HEK293 (cell line): Measurements from ENCODE around the gene NUDT8.

ENCODE experiments used
- CTCF ChIA-PET: fragments of 350-600 bp; formaldehyde crosslinking; extraction: SDS; loops from one replicate; lab custom pipeline; 2021; ENCODE audit warnings: antibody characterized with exemption; lab: Yijun Ruan, JAX
- POLR2A ChIA-PET: fragments of 300-600 bp; formaldehyde crosslinking; extraction: SDS; loops from one replicate; lab custom pipeline; 2020; ENCODE audit warnings: antibody characterized with exemption, inconsistent platforms; lab: Yijun Ruan, JAX
- H3K27ac ChIP-seq: fragments of 200-500 bp; sonication (Bioruptor generic); 2 replicates; pipeline ENCODE4 v1.5.1; 2014; ENCODE audit warnings: low read depth, low read length, control low read depth, inconsistent platforms; ENCODE audit errors: extremely low read depth
- H3K36me3 ChIP-seq, 2 experiments: fragments of 200-500 bp in 1 of 2; sonication (Bioruptor generic) in 1 of 2; 1 replicate in 1 of 2; 2 replicates in 1 of 2; pipeline ENCODE4 v1.5.1; 2014 to 2017; ENCODE audit warnings: inconsistent platforms in 2 of 2, low read length in 2 of 2; ENCODE audit not compliant: control insufficient read depth in 2 of 2, insufficient read depth in 1 of 2
- H3K4me1 ChIP-seq: fragments of 200-500 bp; sonication (Bioruptor generic); 2 replicates; pipeline ENCODE4 v1.5.1; 2014; ENCODE audit warnings: mild to moderate bottlenecking, low read length, inconsistent platforms; ENCODE audit not compliant: control insufficient read depth, insufficient read depth
- H3K4me3 ChIP-seq: 2 replicates; pipeline ENCODE4 v1.5.1; 2011; ENCODE audit warnings: low read depth, mild to moderate bottlenecking, control low read depth, low read length, moderate library complexity
- H3K9me3 ChIP-seq: fragments of 200-500 bp; sonication (Bioruptor generic); 2 replicates; pipeline ENCODE4 v1.5.1; 2014; ENCODE audit warnings: low read depth, low read length, inconsistent platforms; ENCODE audit not compliant: control insufficient read depth, insufficient read depth
- KLF17 ChIP-seq: fragments of 450-650 bp; formaldehyde crosslinking; IDR thresholded peaks from 2 replicates; pipeline ENCODE4 v1.5.1; 2016; ENCODE audit warnings: missing biosample characterization, missing genetic modification characterization
- KLF8 ChIP-seq: fragments of 450-650 bp; formaldehyde crosslinking; IDR thresholded peaks from 2 replicates; pipeline ENCODE4 v1.5.1; 2016; ENCODE audit warnings: missing biosample characterization, missing genetic modification characterization
- MEIS1 ChIP-seq: sonication (generic); formaldehyde crosslinking; IDR thresholded peaks from 2 replicates; pipeline ENCODE4 v1.8.1; 2022; ENCODE audit warnings: missing genetic modification reagents, mild to moderate bottlenecking, borderline replicate concordance
- PRDM10 ChIP-seq: fragments of 450-650 bp; formaldehyde crosslinking; IDR thresholded peaks from 2 replicates; pipeline ENCODE4 v1.5.1; 2016; ENCODE audit warnings: missing biosample characterization, missing genetic modification characterization
- SP2 ChIP-seq: fragments of 450-650 bp; formaldehyde crosslinking; IDR thresholded peaks from 2 replicates; pipeline ENCODE4 v1.5.1; 2016; ENCODE audit warnings: missing biosample characterization, missing genetic modification characterization
- SP7 ChIP-seq: fragments of 450-650 bp; formaldehyde crosslinking; IDR thresholded peaks from 2 replicates; pipeline ENCODE4 v1.5.1; 2016; ENCODE audit warnings: missing biosample characterization, missing genetic modification characterization
- YY1 ChIP-seq: fragments of 450-650 bp; formaldehyde crosslinking; IDR thresholded peaks from 2 replicates; pipeline ENCODE4 v1.5.1; 2018; ENCODE audit warnings: missing biosample characterization, missing genetic modification characterization
- ZBTB26 ChIP-seq: fragments of 450-650 bp; formaldehyde crosslinking; optimal IDR thresholded peaks from 2 replicates; pipeline ENCODE3; 2016; ENCODE audit warnings: missing biosample characterization, mild to moderate bottlenecking, missing genetic modification characterization
- ZIC2 ChIP-seq: fragments of 450-650 bp; formaldehyde crosslinking; IDR thresholded peaks from 2 replicates; pipeline ENCODE4 v1.5.1; 2016; ENCODE audit warnings: missing biosample characterization, missing genetic modification characterization
- ZNF112 ChIP-seq: fragments of 450-650 bp; formaldehyde crosslinking; IDR thresholded peaks from 2 replicates; pipeline ENCODE4 v1.5.0; 2017; ENCODE audit warnings: missing biosample characterization, missing genetic modification characterization
- ZNF223 ChIP-seq: fragments of 450-650 bp; formaldehyde crosslinking; IDR thresholded peaks from 2 replicates; pipeline ENCODE4 v1.5.1; 2016; ENCODE audit warnings: missing biosample characterization, missing genetic modification characterization
- ZNF248 ChIP-seq: fragments of 450-650 bp; formaldehyde crosslinking; IDR thresholded peaks from 2 replicates; pipeline ENCODE4 v1.5.1; 2017; ENCODE audit warnings: missing biosample characterization, missing genetic modification characterization
- ZNF341 ChIP-seq: fragments of 450-650 bp; formaldehyde crosslinking; IDR thresholded peaks from 2 replicates; pipeline ENCODE4; 2016; ENCODE audit warnings: low read depth, missing biosample characterization, missing genetic modification characterization
- ZNF391 ChIP-seq: fragments of 450-650 bp; formaldehyde crosslinking; IDR thresholded peaks from 2 replicates; pipeline ENCODE4 v1.5.1; 2016; ENCODE audit warnings: low read depth, missing biosample characterization, missing genetic modification characterization, borderline replicate concordance
- ZNF394 ChIP-seq: fragments of 450-650 bp; formaldehyde crosslinking; IDR thresholded peaks from 2 replicates; pipeline ENCODE4 v1.5.1; 2016; ENCODE audit warnings: missing biosample characterization, missing genetic modification characterization, mild to moderate bottlenecking, moderate library complexity, borderline replicate concordance
- ZNF449 ChIP-seq: fragments of 450-650 bp; formaldehyde crosslinking; IDR thresholded peaks from 2 replicates; pipeline ENCODE4 v1.5.1; 2017; ENCODE audit warnings: missing biosample characterization, mild to moderate bottlenecking, missing genetic modification characterization, moderate library complexity
- ZNF514 ChIP-seq: fragments of 450-650 bp; formaldehyde crosslinking; IDR thresholded peaks from 2 replicates; pipeline ENCODE4 v1.5.1; 2016; ENCODE audit warnings: missing biosample characterization, missing genetic modification characterization
- ZNF76 ChIP-seq: fragments of 450-650 bp; formaldehyde crosslinking; IDR thresholded peaks from 2 replicates; pipeline ENCODE4; 2016; ENCODE audit warnings: low read depth, missing biosample characterization, missing genetic modification characterization, borderline replicate concordance
- ZNF792 ChIP-seq: fragments of 450-650 bp; formaldehyde crosslinking; IDR thresholded peaks from 2 replicates; pipeline ENCODE4 v1.5.1; 2016; ENCODE audit warnings: missing biosample characterization, missing genetic modification characterization
- TF ChIP-seq, protein P1 (sequence below): fragments of 450-650 bp; formaldehyde crosslinking; IDR thresholded peaks from 2 replicates; pipeline ENCODE4 v1.5.1; 2016; ENCODE audit warnings: missing biosample characterization, missing genetic modification characterization

NUDT8 gene

DNA sequence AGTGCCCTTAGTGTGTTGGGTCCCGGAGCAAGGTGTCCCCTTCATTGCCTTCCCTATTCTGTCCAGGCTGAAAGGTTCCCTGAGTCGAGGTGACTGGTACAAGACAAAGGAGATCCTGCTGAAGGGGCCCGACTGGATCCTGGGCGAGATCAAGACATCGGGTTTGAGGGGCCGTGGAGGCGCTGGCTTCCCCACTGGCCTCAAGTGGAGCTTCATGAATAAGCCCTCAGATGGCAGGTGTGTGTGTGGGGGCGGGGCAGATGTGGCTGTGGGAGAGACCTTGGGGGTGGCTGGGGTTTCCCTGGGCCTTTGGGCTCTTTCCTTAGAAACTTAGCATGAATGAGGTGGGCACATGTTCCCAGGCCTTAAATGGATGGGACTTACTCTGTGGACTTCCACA lies 21.3 kb downstream of the NUDT8 start:
- Histone ChIP-seq H3K9me3 (no peaks in the 10 kb centered on the region), H3K4me3 (no peak overlapping the region), H3K27ac (no peak overlapping the region), H3K36me3 (peaks cover 0 to 51% of the 10 kb centered on the region in 2 experiments; a peak in 1 of 3 replicates), H3K4me1 (no peaks in the 10 kb centered on the region)
- TF ChIP-seq ZNF391 (tag by site-specific recombination) (no peak), ZNF112 (tag by site-specific recombination) (no peak), ZNF248 (tag by site-specific recombination) (no peak), PRDM10 (tag by site-specific recombination) (no peak)
- CTCF ChIA-PET = interaction anchor here (1.2 kb wide), 2 partner anchors 9 to 189 kb away, joined by 3 read pairs; no protein-coding TSS in a partner anchor
- POLR2A ChIA-PET = no interaction called here

DNA sequence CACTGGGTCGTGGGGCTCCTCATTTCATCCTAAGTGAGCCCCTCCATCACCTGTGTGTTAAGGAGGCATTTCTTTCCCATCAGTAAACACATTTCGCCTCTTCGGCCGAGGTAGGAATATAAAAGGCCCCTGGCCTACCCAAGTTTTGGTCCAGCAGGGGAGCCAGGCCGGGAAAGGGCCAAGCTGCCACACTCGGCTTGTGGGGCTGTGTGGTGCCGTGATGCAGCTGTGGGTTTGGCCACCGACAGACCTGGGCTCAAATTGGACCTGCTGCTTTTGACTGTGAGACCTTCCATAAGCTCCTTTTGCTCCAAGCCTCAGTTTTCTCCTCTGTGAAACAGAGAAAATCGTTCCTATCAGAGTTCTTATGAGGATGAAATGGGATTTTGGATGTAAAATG lies 22.2 kb downstream of the NUDT8 start:
- H3K27ac ChIP-seq = peak overlapping the region; percentile 63; the same call in 1 of the 2 replicates
- POLR2A ChIA-PET = no interaction called here
- CTCF ChIA-PET = interaction anchor here (0.6 to 1.2 kb wide), 3 partner anchors 10 to 81 kb away, joined by 3 to 4 read pairs (median 3); no protein-coding TSS in a partner anchor
- no peaks in the 10 kb centered on the region for H3K4me1 ChIP-seq
- no peaks in the 10 kb centered on the region for H3K9me3 ChIP-seq
- H3K4me3 ChIP-seq = peak overlapping the region; percentile 96
- peaks cover 0 to 42% of the 10 kb centered on the region in 2 experiments; a peak in 1 of 3 replicates for H3K36me3 ChIP-seq
- TF ChIP-seq ZNF449 (tag by site-specific recombination) (no peak), MEIS1 (CRISPR knock-in tag) (no peak), ZNF223 (tag by site-specific recombination) (no peak), ZNF394 (tag by site-specific recombination) (no peak)

DNA sequence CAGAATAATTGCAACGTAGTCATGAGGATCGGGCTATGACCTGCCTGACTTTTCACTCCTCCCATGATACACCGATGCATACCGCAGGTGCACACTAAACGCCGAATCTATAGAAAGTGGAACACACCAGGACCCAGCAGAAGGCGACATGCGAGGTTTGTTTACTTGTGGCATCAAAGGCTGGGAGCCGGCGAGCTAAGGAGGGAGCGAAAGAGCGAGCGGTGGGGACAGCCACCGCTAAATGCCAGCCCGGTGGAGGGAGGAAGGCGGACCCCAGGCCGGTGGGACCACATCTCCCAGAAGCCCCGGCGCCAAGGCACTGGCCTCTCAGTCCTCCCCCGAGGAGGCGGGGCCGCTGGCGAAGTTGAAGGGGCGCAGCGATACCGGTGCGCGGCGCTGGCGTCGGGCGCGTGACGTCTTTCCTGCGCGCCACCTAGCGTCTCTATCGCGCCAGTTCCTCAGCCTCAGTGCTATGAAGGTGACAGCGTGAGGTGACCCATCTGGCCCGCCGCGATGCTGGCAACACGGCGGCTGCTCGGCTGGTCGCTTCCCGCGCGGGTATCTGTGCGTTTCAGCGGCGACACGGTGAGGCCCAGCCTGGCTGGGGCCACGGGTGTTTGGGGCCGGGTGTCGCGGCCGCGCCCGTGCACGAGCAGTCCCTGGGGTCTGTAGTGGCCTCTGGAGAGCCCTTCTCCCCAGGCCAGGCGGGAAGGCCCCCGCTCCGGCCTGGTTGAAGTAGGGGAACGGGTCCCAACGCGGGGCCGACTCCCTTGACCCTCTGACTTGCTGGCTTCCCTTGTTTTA lies 23.0 kb downstream of the NUDT8 start, which contains the start of gene NDUFV1:
Gene NDUFV1, plus strand, starts transcription at position 445 of the 804 bp plus-strand sequence. Its CDS starts 69 bp downstream, at position 514.
- Histone ChIP-seq H3K4me3 (peak within 1 kb of the TSS; percentile 96), H3K36me3 (peaks cover 0 to 33% of the 10 kb centered on the region in 2 experiments; a peak in 1 of 3 replicates), H3K27ac (peak within 1 kb of the TSS; percentile 63; the same call in 1 of the 2 replicates), H3K9me3 (no peaks in the 10 kb centered on the region), H3K4me1 (no peaks in the 10 kb centered on the region)
- ChIA-PET CTCF (no interaction called here), POLR2A (no interaction called here)
- 0 out of 2 replicates have a peak, but pooled peaks have one; percentile 17 for TF ChIP-seq ZIC2 (tag by site-specific recombination)
- TF ChIP-seq, protein P1, sequence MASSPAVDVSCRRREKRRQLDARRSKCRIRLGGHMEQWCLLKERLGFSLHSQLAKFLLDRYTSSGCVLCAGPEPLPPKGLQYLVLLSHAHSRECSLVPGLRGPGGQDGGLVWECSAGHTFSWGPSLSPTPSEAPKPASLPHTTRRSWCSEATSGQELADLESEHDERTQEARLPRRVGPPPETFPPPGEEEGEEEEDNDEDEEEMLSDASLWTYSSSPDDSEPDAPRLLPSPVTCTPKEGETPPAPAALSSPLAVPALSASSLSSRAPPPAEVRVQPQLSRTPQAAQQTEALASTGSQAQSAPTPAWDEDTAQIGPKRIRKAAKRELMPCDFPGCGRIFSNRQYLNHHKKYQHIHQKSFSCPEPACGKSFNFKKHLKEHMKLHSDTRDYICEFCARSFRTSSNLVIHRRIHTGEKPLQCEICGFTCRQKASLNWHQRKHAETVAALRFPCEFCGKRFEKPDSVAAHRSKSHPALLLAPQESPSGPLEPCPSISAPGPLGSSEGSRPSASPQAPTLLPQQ (tag by site-specific recombination) = peak; percentile 70
- no peak for TF ChIP-seq ZNF514 (tag by site-specific recombination)
- peak; percentile 71; the same call in 1 of the 2 replicates for TF ChIP-seq ZNF792
- peak; percentile 96 for TF ChIP-seq SP2 (tag by site-specific recombination)
- peak; percentile 22; the same call in 1 of the 2 replicates for TF ChIP-seq ZNF341 (tag by site-specific recombination)
- peak; percentile 56; the same call in 1 of the 2 replicates for TF ChIP-seq KLF8 (tag by site-specific recombination)
- peak; percentile 68 for TF ChIP-seq KLF17 (tag by site-specific recombination)
- TF ChIP-seq YY1 (tag by site-specific recombination) = 0 out of 2 replicates have a peak, but pooled peaks have one; percentile 27
- peak; percentile 91 for TF ChIP-seq ZNF76 (tag by site-specific recombination)
- TF ChIP-seq SP7 (tag by site-specific recombination) = peak; percentile 67
- TF ChIP-seq ZNF391 (tag by site-specific recombination) = peak; percentile 37; the same call in 1 of the 2 replicates
- TF ChIP-seq ZBTB26 (tag by site-specific recombination) = peak; percentile 96
